HG02571 (cell line): Measurements from ENCODE around the gene ZFP36.
"Not testable (repeated sequence)": the region's sequence is repeated elsewhere in the genome, so short reads cannot be mapped to it uniquely, and the experiment has no call there.

Source experiments
- ATAC-seq: cut with Tn5 transposase; IDR thresholded peaks from one replicate; pipeline ENCODE4 v1.9.1; 2021; ENCODE audit warnings: mild to moderate bottlenecking, moderate library complexity; ENCODE audit not compliant: unreplicated experiment

The ZFP36 gene

DNA sequence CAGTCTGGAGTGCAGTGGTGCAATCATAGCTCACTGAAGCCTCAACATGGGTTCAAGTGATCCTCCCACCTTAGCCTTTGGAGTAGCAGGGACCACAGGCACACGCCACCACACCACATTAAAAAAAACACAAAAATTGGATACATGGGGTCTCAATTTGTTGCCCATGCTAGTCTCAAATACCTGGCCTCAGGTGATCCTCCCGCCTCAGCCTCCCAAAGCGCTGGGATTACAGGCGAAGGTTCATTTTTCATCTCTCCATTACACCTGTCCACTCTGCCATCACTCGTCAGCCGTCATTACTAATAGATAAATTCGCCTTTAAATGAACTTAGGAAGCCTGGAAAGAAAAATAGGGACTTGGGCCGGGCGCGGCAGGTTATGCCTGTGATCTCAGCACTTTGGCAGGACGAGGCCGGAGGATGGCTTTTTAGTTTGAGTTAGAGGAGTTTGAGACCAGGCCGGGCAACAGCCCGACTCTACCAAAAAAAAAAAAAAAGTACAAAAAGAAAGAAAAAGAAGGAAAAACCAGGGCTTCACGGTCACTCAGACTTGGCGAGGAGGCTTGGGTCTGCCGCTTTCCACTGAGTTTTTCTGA, 38.0 kb downstream of the ZFP36 start:
- ATAC-seq, result no peak

DNA sequence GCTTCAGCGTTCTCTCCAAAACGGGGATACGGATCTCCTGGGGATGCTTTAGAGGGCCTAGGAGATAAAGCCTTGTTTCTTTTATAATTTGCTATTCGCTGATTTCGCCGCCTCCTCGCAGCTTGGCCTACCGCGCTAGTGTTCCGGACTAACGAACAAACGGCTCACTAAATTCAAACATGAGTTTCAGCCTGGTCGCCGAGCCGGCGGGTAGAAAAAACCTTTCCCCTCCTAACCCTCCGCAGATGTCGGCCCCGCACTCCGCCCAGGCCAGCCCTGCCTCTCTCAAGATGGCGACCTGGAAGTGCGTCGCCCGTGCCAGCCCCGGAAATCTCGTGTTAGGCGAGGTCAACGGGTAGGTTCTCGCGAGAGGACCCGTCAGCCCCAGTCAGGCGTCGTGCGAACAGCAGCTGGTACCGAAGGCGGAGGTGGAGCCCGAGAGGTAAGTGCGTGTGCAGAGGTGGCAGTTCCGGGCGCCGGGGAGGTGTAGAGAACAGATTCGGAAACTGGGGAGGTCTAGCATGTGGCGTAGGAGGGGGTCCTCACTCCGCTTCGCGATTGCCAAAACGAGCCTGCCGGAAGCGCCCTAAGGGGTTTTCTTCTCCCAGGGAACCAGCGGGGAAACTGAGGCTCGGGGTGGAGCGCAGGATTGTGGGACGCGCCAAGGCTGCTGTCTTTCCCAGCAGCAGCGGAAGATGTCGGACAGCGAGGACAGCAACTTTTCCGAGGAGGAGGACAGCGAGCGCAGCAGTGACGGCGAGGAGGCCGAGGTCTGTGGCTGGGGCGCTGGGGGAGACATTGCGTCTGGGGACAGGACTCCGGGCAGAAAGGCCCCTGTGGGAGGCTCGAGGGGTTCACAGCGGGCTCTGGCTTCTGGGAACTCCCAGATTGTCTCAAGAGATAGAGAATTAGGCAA, 38.8 kb downstream of the ZFP36 start, which contains the start of gene SUPT5H:
Gene SUPT5H, plus strand, starts transcription at position 387 of the 916 bp plus-strand sequence. Its CDS starts 309 bp downstream, at position 696.
- ATAC-seq, result peak; percentile 86

DNA sequence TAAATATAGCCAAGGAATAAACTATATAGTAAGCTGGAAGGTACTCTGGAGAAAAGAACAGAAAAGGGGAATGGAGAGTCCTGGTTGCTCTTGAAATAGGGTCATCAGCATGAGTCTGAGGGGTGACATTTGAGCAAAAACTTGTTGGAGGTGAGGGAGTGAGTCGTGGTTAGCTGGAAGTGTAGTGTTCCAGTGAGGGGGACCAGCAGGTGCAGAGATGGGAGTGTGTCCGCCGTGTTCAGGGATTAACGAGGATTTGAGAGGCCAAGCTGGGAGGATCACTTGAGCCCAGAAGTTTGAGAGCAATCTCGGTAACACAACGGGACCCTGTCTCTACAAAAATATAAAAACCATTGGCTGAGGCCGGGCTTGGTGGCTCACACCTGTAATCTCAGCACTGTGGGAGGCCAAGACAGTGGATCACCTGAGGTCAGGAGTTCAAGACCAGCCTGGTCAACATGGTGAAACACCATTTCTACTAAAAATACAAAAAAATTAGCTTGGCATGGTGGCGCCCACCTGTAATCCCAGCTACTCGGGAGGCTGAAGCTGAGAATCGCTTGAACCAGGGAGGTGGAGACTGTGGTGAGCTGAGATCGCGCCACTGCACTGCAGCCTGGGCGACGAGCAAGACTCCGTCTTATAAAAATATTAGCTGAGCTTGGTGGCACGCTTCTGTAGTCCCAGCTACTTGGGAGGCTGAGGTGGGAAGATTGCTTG, 39.9 kb downstream of the ZFP36 start:
- no peak for ATAC-seq

DNA sequence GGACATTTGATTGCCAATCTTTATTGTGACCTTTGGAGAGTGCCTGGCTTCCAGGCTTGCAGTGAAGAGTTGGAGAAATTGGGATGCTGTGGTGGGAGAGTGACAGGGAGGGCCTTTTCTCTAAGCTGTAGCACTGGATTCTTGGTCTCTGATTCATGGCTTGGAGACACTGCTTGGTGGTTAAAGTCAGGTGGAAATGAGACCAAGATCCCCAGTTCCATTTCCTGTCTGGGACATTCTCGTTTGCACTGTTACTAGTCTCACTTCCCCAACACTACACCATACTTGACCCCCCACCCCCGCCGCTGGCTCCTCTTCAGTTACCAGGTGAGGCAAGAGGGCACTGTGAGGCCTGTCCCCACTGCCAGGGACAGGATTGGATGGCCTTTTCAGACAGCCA, 41.6 kb downstream of the ZFP36 start:
- no peak for ATAC-seq

DNA sequence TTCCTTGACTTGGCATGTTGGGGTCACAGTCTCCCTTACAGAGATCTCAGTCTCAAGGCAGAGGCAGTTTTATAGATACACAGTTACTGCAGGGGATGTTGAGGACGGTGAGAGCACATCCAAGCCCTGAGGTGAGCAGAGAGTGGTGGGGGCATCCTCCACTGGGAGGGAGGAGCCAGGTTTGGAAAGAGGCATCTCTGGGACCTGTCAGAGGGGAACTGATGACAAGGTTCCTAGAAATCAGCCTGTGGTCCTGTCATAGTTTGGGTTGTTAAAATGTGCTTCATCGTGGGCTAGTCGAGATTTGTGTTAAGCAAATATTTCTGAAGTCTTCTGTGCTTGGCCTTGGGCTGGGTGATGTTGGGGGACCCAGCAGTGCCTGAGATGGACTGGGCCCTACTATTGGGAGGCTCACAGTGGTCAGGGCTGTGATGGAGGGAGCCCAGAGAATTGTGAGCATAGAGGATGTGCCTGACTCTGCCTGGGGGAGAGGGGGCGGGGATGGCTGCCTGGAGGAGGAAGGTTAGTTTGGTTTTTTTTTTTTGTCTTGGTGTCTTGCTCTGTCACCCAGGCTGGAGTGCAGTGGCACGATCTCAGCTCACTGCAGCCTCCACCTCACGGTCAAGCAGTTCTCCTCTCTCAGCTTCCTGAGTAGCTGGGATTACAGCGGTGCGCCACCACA, 42.6 kb downstream of the ZFP36 start:
- ATAC-seq, result no peak

DNA sequence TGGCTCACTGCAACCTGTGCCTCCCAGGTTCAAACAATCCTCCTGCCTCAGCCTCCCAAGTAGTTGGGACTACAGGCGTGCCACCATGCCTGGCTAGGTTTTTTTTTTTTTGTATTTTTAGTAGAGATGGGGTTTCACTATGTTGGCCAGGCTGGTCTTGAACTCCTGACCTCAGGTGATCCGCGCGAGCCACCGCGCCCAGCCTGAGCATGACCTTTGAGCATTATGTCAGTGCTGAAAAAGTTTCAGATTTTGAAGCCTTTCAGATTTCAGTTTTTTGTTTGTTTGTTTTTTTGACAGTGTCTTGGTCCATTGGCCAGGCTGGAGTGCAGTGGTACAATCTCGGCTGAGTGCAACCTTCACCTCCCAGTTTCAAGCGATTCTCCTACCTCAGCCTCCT, 44.6 kb downstream of the ZFP36 start:
- ATAC-seq, result not testable (repeated sequence)
